Lower leg skin (tissue), 4 donors: Measurements from ENCODE around the gene PFKFB2. TPM values are rescaled to one million over a fixed set of nuclear protein-coding genes. Genes with fewer than 3 reads are reported as not detected.

ENCODE experiments used
- DNase-seq, 2 donors: peaks; one replicate each; pipeline ENCODE4 v3.0.0-alpha.2; 2019; ENCODE audit warnings: low spot score in 2 of 2
- H3K4me3 ChIP-seq: fragments of 200-600 bp; sonication (generic); 2 replicates; pipeline ENCODE4 v1.5.1; 2017; ENCODE audit warnings: mild to moderate bottlenecking, low read depth; ENCODE audit not compliant: poor library complexity, severe bottlenecking
- POLR2A ChIP-seq, 2 donors: fragments of 450-650 bp; IDR thresholded peaks; one replicate each; pipeline ENCODE4 v1.6.1; 2016 to 2017; ENCODE audit warnings: antibody characterized with exemption in 2 of 2, mild to moderate bottlenecking in 1 of 2, moderate library complexity in 1 of 2
- WGBS, 2 donors: methylation state at CpG; one replicate each; pipeline ENCODE4 v1.1.5; 2018; 5-methylcytosine and 5-hydroxymethylcytosine counted together
- intact Hi-C: fragments of 100-400 bp; cut with DNase I; formaldehyde crosslinking; loops from one replicate; pipeline ENCODE4 v1.15.0; 2023; ENCODE audit warnings: low total_unique reads
- total RNA-seq, 4 donors: library from RNA; depleted of rRNA; stranded (reverse); fragments of >200 nt; gene quantifications; one replicate each; pipeline ENCODE4 v1.1.0, GENCODE V29; 2016
- TF ChIP-seq, protein P1 (sequence below), 3 donors: fragments of 450-650 bp; IDR thresholded peaks; one replicate each; pipeline ENCODE4 v1.5.1; 2016; ENCODE audit warnings: antibody characterized with exemption in 3 of 3, mild to moderate bottlenecking in 3 of 3, moderate library complexity in 2 of 3

PFKFB2 gene
- total RNA-seq, 4 donors from 2014 or later = 12.6 to 22.6 (median 16.8) TPM

DNA sequence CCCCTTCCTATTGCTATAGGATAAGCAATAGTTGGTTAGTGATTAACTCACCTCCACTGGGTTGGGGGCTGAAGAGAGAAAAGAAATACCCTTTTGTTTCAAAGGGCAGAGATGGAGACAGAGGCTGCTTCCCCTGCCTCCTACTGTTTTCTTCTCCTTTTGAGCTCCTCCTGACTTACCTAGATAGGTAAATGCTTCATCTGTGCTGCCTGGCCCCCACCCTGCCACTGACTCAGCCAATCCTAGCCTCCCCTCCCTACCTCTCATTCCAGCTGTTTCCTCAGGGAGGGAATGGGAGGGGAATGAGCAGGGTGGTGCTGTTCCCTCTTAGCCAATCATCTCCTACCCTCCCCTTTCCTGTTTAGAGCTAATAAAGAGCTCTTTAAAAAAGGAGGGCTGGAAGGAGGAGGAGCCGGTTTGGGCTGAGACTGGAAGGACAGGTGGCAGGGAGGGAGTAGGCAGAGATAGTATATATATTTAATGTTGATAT is 20.5 kb upstream of the PFKFB2 start, which contains the start of gene C1orf116:
Gene C1orf116 (minus strand): TSS at position 229 of the 490 bp plus-strand sequence. CDS start 5,158 bp downstream, outside the sequence.
- DNase-seq = peak in 1 of 2 donors; percentile 76
- intact Hi-C loops = no loop called here
- peak within 1 kb of the TSS; percentile 14 for H3K4me3 ChIP-seq
- 3 to 5% methylated on average over 1 of the region's 1 CpG for WGBS, 2 donors
- TF ChIP-seq, protein P1, sequence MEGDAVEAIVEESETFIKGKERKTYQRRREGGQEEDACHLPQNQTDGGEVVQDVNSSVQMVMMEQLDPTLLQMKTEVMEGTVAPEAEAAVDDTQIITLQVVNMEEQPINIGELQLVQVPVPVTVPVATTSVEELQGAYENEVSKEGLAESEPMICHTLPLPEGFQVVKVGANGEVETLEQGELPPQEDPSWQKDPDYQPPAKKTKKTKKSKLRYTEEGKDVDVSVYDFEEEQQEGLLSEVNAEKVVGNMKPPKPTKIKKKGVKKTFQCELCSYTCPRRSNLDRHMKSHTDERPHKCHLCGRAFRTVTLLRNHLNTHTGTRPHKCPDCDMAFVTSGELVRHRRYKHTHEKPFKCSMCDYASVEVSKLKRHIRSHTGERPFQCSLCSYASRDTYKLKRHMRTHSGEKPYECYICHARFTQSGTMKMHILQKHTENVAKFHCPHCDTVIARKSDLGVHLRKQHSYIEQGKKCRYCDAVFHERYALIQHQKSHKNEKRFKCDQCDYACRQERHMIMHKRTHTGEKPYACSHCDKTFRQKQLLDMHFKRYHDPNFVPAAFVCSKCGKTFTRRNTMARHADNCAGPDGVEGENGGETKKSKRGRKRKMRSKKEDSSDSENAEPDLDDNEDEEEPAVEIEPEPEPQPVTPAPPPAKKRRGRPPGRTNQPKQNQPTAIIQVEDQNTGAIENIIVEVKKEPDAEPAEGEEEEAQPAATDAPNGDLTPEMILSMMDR (IDR thresholded peaks at IDR 0.05) = no peak
- peak in 1 of 2 donors; percentile 9 for TF ChIP-seq POLR2A (IDR thresholded peaks at IDR 0.05)

- DNase-seq = no peak
- intact Hi-C loops = no loop called here
- H3K4me3 ChIP-seq = no peak overlapping the region
- TF ChIP-seq, protein P1 (IDR thresholded peaks at IDR 0.05) = no peak
- TF ChIP-seq POLR2A (IDR thresholded peaks at IDR 0.05) = no peak
- WGBS, 2 donors = 45 to 51% methylated on average over 2 of the region's 2 CpGs
Measured at GRCh38 chr1:207033302-207033701, 19.8 kb upstream of the PFKFB2 start.

DNA sequence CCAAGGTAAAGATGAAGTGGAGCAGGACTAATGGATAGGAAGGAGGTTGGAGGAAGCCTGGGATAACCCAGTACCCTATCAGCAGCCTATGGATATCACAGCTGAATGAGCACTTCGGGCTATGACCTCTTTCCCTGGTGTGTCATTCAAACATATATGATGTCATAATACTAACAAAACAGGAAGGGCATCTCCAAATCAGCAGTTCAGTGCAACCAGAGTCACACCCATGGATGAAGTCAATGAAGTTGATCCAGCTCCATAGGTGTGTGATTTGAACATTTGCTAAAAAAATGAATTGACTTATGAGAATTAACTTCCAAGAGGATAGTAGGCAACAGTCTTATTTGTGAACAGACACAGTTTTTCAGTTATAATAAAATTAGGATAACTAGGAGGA is 18.9 kb upstream of the PFKFB2 start:
- H3K4me3 ChIP-seq = no peak overlapping the region
- DNase-seq = no peak
- 67 to 69% methylated on average over 1 of the region's 1 CpG for WGBS, 2 donors
- TF ChIP-seq, protein P1 (IDR thresholded peaks at IDR 0.05) = no peak
- no peak for TF ChIP-seq POLR2A (IDR thresholded peaks at IDR 0.05)
- intact Hi-C loops = no loop called here

DNA sequence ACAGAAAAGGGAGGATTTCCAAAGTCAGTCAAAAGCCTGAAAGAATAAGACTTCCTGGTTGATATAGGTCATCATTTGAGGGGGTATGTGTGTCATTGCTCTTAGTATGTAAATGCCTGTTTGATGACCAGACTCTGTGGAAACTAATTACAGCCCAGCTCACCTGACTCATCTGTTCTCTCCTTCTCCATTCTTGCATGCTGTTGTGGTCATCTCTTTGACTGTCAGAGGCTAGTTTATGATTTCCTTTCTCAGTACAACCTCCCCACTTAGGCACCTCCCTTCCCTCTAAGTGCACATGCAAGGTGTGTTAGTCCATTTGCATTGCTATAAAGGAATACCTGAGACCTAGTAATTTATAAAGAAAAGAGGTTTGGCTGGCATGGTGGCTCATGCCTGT is 18.1 kb upstream of the PFKFB2 start:
- no peak for DNase-seq
- intact Hi-C loops = no loop called here
- H3K4me3 ChIP-seq = no peak overlapping the region
- no peak for TF ChIP-seq POLR2A (IDR thresholded peaks at IDR 0.05)
- TF ChIP-seq, protein P1 (IDR thresholded peaks at IDR 0.05) = no peak

GRCh38 chr1:207035877-207036551 is 17.1 kb upstream of the PFKFB2 start:
- DNase-seq = no peak
- intact Hi-C loops = no loop called here
- TF ChIP-seq, protein P1 (IDR thresholded peaks at IDR 0.05) = no peak
- no peak for TF ChIP-seq POLR2A (IDR thresholded peaks at IDR 0.05)
- no peak overlapping the region for H3K4me3 ChIP-seq
- WGBS, 2 donors = 84 to 88% methylated on average over 4 of the region's 4 CpGs
